Colonic mucosa (tissue), 4 donors: Measurements from ENCODE around the gene TP53RK. TPM values are rescaled to one million over a fixed set of nuclear protein-coding genes. Genes with fewer than 3 reads are reported as not detected.

ENCODE experiments used
- DNase-seq: peaks from one replicate; pipeline ENCODE4 v3.0.0-alpha.2; 2020
- H3K27ac ChIP-seq: fragments of 200-600 bp; one replicate; pipeline ENCODE4 v1.8.0; 2021
- H3K27me3 ChIP-seq: fragments of 200-600 bp; one replicate; pipeline ENCODE4 v1.8.0; 2021
- H3K36me3 ChIP-seq: fragments of 200-600 bp; one replicate; pipeline ENCODE4 v1.8.0; 2021
- H3K4me1 ChIP-seq: fragments of 200-600 bp; one replicate; pipeline ENCODE4 v1.8.0; 2021; ENCODE audit warnings: mild to moderate bottlenecking
- H3K4me3 ChIP-seq: fragments of 200-600 bp; one replicate; pipeline ENCODE4 v1.8.0; 2021
- H3K9ac ChIP-seq, 2 donors: one replicate each; pipeline ENCODE4 v1.7.0; 2013; ENCODE audit warnings: control low read depth in 2 of 2, low read depth in 2 of 2, low read length in 2 of 2
- H3K9me3 ChIP-seq: fragments of 200-600 bp; one replicate; pipeline ENCODE4 v1.8.0; 2021
- intact Hi-C: fragments of 100-400 bp; cut with DNase I; formaldehyde crosslinking; loops from one replicate; pipeline ENCODE4 v1.14.1; 2022
- total RNA-seq, 2 donors: library from RNA; stranded (reverse); fragmentation: NEBNext Ultra II Directional in 1 of 2; extraction: Animal tissue kit (Norgen Biotek cat#: 25700) in 1 of 2; gene quantifications; one replicate each; pipeline ENCODE4 v1.2.1, GENCODE V29; 2021
- TF ChIP-seq, protein P1 (sequence below): fragments of 200-600 bp; IDR thresholded peaks from one replicate; pipeline ENCODE4 v1.8.0; 2022; ENCODE audit warnings: antibody characterized with exemption, mild to moderate bottlenecking
- donor health status: healthy.
- donor health status: DM: no; HTN: no; CAD: no.
- donor health status: DM: no; HTN: no; CAD: no.

Gene TP53RK
- total RNA-seq, 2 donors from 2014 or later: 9.2 to 11.1 TPM

- H3K36me3 ChIP-seq: no peaks in the 10 kb centered on the region
- H3K27me3 ChIP-seq: no peaks in the 10 kb centered on the region
- TF ChIP-seq, protein P1, sequence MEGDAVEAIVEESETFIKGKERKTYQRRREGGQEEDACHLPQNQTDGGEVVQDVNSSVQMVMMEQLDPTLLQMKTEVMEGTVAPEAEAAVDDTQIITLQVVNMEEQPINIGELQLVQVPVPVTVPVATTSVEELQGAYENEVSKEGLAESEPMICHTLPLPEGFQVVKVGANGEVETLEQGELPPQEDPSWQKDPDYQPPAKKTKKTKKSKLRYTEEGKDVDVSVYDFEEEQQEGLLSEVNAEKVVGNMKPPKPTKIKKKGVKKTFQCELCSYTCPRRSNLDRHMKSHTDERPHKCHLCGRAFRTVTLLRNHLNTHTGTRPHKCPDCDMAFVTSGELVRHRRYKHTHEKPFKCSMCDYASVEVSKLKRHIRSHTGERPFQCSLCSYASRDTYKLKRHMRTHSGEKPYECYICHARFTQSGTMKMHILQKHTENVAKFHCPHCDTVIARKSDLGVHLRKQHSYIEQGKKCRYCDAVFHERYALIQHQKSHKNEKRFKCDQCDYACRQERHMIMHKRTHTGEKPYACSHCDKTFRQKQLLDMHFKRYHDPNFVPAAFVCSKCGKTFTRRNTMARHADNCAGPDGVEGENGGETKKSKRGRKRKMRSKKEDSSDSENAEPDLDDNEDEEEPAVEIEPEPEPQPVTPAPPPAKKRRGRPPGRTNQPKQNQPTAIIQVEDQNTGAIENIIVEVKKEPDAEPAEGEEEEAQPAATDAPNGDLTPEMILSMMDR: no peak
- no peak overlapping the region for H3K9ac ChIP-seq
- no peak overlapping the region for H3K4me3 ChIP-seq
- no peaks in the 10 kb centered on the region for H3K9me3 ChIP-seq
- intact Hi-C loops: no loop called here
- no peak for DNase-seq
- H3K4me1 ChIP-seq: no peaks in the 10 kb centered on the region
- no peak overlapping the region for H3K27ac ChIP-seq
These were observed 33.8 kb upstream of the TP53RK start for GRCh38 chr20:46723039-46723438.

- H3K4me1 ChIP-seq: no peaks in the 10 kb centered on the region
- no peak overlapping the region for H3K4me3 ChIP-seq
- no peak overlapping the region for H3K9ac ChIP-seq
- no peaks in the 10 kb centered on the region for H3K36me3 ChIP-seq
- no peaks in the 10 kb centered on the region for H3K9me3 ChIP-seq
- no peak for DNase-seq
- H3K27ac ChIP-seq: no peak overlapping the region
- intact Hi-C loops: no loop called here
- no peaks in the 10 kb centered on the region for H3K27me3 ChIP-seq
- TF ChIP-seq, protein P1: no peak
These were observed 33.2 kb upstream of the TP53RK start for GRCh38 chr20:46722450-46722849.

DNA sequence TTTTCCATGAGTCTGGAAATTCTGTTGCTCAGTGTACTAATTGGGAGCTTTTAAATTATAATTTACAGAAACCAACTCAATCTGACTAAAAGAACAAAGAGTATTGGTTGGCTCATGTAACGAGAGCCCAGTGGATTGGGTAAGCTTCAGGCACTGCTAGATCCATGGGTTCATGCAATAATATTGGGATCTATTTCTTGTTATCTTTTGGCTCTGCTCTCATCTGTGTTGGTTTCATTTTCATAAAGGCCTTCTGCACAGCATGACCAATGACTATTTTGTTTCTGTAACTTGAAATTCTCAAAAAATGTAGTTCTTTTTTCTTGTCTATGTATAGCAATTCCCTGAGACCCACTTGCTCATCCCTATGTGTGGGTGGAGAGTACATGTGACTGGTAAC lies 32.2 kb upstream of the TP53RK start:
- no peaks in the 10 kb centered on the region for H3K9me3 ChIP-seq
- H3K27me3 ChIP-seq: no peaks in the 10 kb centered on the region
- no peak for DNase-seq
- no peak overlapping the region for H3K27ac ChIP-seq
- no peak overlapping the region for H3K9ac ChIP-seq
- H3K4me1 ChIP-seq: no peaks in the 10 kb centered on the region
- H3K36me3 ChIP-seq: no peaks in the 10 kb centered on the region
- TF ChIP-seq, protein P1: no peak
- H3K4me3 ChIP-seq: no peak overlapping the region
- intact Hi-C loops: no loop called here

GRCh38 chr20:46720776-46721425 lies 31.7 kb upstream of the TP53RK start:
- Histone ChIP-seq H3K9ac (no peak overlapping the region), H3K27me3 (no peaks in the 10 kb centered on the region), H3K4me1 (no peaks in the 10 kb centered on the region), H3K4me3 (no peak overlapping the region), H3K9me3 (no peaks in the 10 kb centered on the region), H3K36me3 (no peaks in the 10 kb centered on the region), H3K27ac (no peak overlapping the region)
- no peak for DNase-seq
- intact Hi-C loops: no loop called here
- TF ChIP-seq, protein P1: no peak

DNA sequence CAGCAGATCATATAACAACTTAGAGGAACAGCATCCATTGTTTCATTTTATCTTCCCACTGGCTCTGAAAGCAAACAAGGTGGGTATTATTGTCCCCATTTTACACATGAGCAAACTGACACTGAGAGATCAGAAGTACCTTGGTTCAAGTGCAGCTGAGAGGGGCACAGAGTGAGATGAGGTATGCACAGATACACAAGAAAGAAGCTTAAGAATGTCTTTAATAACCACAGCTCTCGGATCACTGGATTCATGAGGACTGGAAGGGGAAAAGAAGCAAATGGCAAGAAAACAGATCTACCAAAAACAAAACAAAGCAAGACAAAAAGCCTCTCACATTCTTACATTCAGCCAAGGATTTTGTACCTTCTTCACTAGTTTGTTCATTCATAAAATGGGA lies 30.8 kb upstream of the TP53RK start:
- no peak for DNase-seq
- Histone ChIP-seq H3K9me3 (no peaks in the 10 kb centered on the region), H3K9ac (no peak overlapping the region), H3K4me1 (no peaks in the 10 kb centered on the region), H3K36me3 (no peaks in the 10 kb centered on the region), H3K4me3 (no peak overlapping the region), H3K27me3 (no peaks in the 10 kb centered on the region), H3K27ac (no peak overlapping the region)
- TF ChIP-seq, protein P1: no peak
- intact Hi-C loops: no loop called here
